ENCODE data around the gene ERICH4. TPM values are rescaled to one million over a fixed set of nuclear protein-coding genes. Genes with fewer than 3 reads are reported as not detected.

ERICH4 gene
- total RNA-seq, 8 experiments from 2014 or later = 0.21 to 0.62 (median 0.37) TPM; not detected in 5

- no peak for ATAC-seq (replicated peaks in 6 of 8)
- 53 to 93% (median 82%) methylated on average over 3 to 5 of the region's 8 CpGs; no CpG with 5 or more reads in 4 of the 10 experiments for WGBS, 10 experiments
- Histone ChIP-seq H3K4me1 (replicated peaks in 1 of 2) (no peaks in the 10 kb centered on the region), H3K27ac (no peak overlapping the region), H3K4me3 (no peak overlapping the region)
- in situ Hi-C loops (cut with MboI; ENCODE audit: low pct_unique_long_range_greater_than_20kb in 2 of 9, low sequenced_read_pairs in 9 of 9, unreplicated experiment in 9 of 9) = no loop called here
Measured at GRCh38 chr19:41420101-41420880, 22.7 kb upstream of the ERICH4 start.

- WGBS, 10 experiments = 83% methylated on average over 4 of the region's 6 CpGs; no CpG with 5 or more reads in 9 of the 10 experiments
- peak in 3 of 8 experiments; percentile 5 to 21 (median 11) for ATAC-seq (replicated peaks in 6 of 8)
- no peak overlapping the region for H3K27ac ChIP-seq
- in situ Hi-C loops (cut with MboI; ENCODE audit: low pct_unique_long_range_greater_than_20kb in 2 of 9, low sequenced_read_pairs in 9 of 9, unreplicated experiment in 9 of 9) = no loop called here
- peaks cover 0 to under 1% of the 10 kb centered on the region in 2 donors for H3K4me1 ChIP-seq (replicated peaks in 1 of 2)
- no peak overlapping the region for H3K4me3 ChIP-seq
Measured at GRCh38 chr19:41421314-41421713, 21.6 kb upstream of the ERICH4 start.

- Histone ChIP-seq H3K4me1 (replicated peaks in 1 of 2) (peaks cover 3 to 7% of the 10 kb centered on the region in 2 donors), H3K27ac (no peak overlapping the region), H3K4me3 (no peak overlapping the region)
- WGBS, 10 experiments = 88 to 100% (median 94%) methylated on average over 2 to 6 of the region's 20 CpGs; no CpG with 5 or more reads in 6 of the 10 experiments
- in situ Hi-C loops (cut with MboI; ENCODE audit: low pct_unique_long_range_greater_than_20kb in 2 of 9, low sequenced_read_pairs in 9 of 9, unreplicated experiment in 9 of 9) = no loop called here
- ATAC-seq (replicated peaks in 6 of 8) = no peak
Measured at GRCh38 chr19:41421973-41422372, 21.0 kb upstream of the ERICH4 start.

- peaks cover 6 to 10% of the 10 kb centered on the region in 2 donors for H3K4me1 ChIP-seq (replicated peaks in 1 of 2)
- in situ Hi-C loops (cut with MboI; ENCODE audit: low pct_unique_long_range_greater_than_20kb in 2 of 9, low sequenced_read_pairs in 9 of 9, unreplicated experiment in 9 of 9) = no loop called here
- H3K4me3 ChIP-seq = no peak overlapping the region
- 88 to 100% (median 95%) methylated on average over 2 to 11 of the region's 18 CpGs; no CpG with 5 or more reads in 6 of the 10 experiments for WGBS, 10 experiments
- no peak overlapping the region for H3K27ac ChIP-seq
- ATAC-seq (replicated peaks in 6 of 8) = no peak
Measured at GRCh38 chr19:41422456-41422855, 20.5 kb upstream of the ERICH4 start.

- in situ Hi-C loops (cut with MboI; ENCODE audit: low pct_unique_long_range_greater_than_20kb in 2 of 9, low sequenced_read_pairs in 9 of 9, unreplicated experiment in 9 of 9) = no loop called here
- no peak for ATAC-seq (replicated peaks in 6 of 8)
- H3K4me3 ChIP-seq = no peak overlapping the region
- no peak overlapping the region for H3K27ac ChIP-seq
- peaks cover 10 to 15% of the 10 kb centered on the region in 2 donors for H3K4me1 ChIP-seq (replicated peaks in 1 of 2)
- no CpG with 5 or more reads among the region's 12 CpGs for WGBS, 10 experiments
Measured at GRCh38 chr19:41422955-41423354, 20.0 kb upstream of the ERICH4 start.

GRCh38 chr19:41424335-41425173 lies 18.4 kb upstream of the ERICH4 start:
- ATAC-seq (replicated peaks in 6 of 8) = no peak
- in situ Hi-C loops (cut with MboI; ENCODE audit: low pct_unique_long_range_greater_than_20kb in 2 of 9, low sequenced_read_pairs in 9 of 9, unreplicated experiment in 9 of 9) = loop anchor here in 1 of 9 experiments (25.0 kb wide), 1 partner anchor 138 kb away; no protein-coding TSS in a partner anchor

GRCh38 chr19:41425174-41426115 lies 17.5 kb upstream of the ERICH4 start:
- no peak for ATAC-seq (replicated peaks in 6 of 8)
- no peak overlapping the region for H3K27ac ChIP-seq
- WGBS, 10 experiments = 100% methylated on average over 1 to 4 of the region's 28 CpGs; no CpG with 5 or more reads in 7 of the 10 experiments
- H3K4me3 ChIP-seq = no peak overlapping the region
- H3K4me1 ChIP-seq (replicated peaks in 1 of 2) = peaks cover 19 to 23% of the 10 kb centered on the region in 2 donors
- in situ Hi-C loops (cut with MboI; ENCODE audit: low pct_unique_long_range_greater_than_20kb in 2 of 9, low sequenced_read_pairs in 9 of 9, unreplicated experiment in 9 of 9) = loop anchor here in 1 of 9 experiments (25.0 kb wide), 1 partner anchor 137 kb away; no protein-coding TSS in a partner anchor

More at GRCh38 chr19:41424335-41425173, 18.4 kb upstream of the ERICH4 start:
- no peak overlapping the region for H3K4me3 ChIP-seq
- 90 to 100% (median 95%) methylated on average over 1 to 5 of the region's 21 CpGs; no CpG with 5 or more reads in 4 of the 10 experiments for WGBS, 10 experiments
- peaks cover 19 to 23% of the 10 kb centered on the region in 2 donors for H3K4me1 ChIP-seq (replicated peaks in 1 of 2)
- H3K27ac ChIP-seq = no peak overlapping the region

GRCh38 chr19:41426116-41426841 lies 16.7 kb upstream of the ERICH4 start:
- Histone ChIP-seq H3K4me1 (replicated peaks in 1 of 2) (peaks cover 19 to 23% of the 10 kb centered on the region in 2 donors), H3K27ac (peak overlapping the region in 1 of 2 donors; percentile 85), H3K4me3 (peak overlapping the region in 1 of 5 donors; percentile 40)
- in situ Hi-C loops (cut with MboI; ENCODE audit: low pct_unique_long_range_greater_than_20kb in 2 of 9, low sequenced_read_pairs in 9 of 9, unreplicated experiment in 9 of 9) = loop anchor here in 1 of 9 experiments (25.0 kb wide), 1 partner anchor 136 kb away; no protein-coding TSS in a partner anchor
- WGBS, 10 experiments = 81 to 100% (median 95%) methylated on average over 2 to 5 of the region's 36 CpGs; no CpG with 5 or more reads in 6 of the 10 experiments
- no peak for ATAC-seq (replicated peaks in 6 of 8)

- in situ Hi-C loops (cut with MboI; ENCODE audit: low pct_unique_long_range_greater_than_20kb in 2 of 9, low sequenced_read_pairs in 9 of 9, unreplicated experiment in 9 of 9) = loop anchor here in 1 of 9 experiments (25.0 kb wide), 1 partner anchor 135 kb away; no protein-coding TSS in a partner anchor
- peaks cover 19 to 23% of the 10 kb centered on the region in 2 donors for H3K4me1 ChIP-seq (replicated peaks in 1 of 2)
- peak within 1 kb of the TSS in 4 of 5 donors; percentile 18 to 40 (median 24) for H3K4me3 ChIP-seq
- WGBS, 10 experiments = 0 to 34% (median 26%) methylated on average over 1 to 3 of the region's 19 CpGs; no CpG with 5 or more reads in 7 of the 10 experiments
- peak within 1 kb of the TSS; percentile 66 to 85 for H3K27ac ChIP-seq
- peak; percentile 86 to 95 (median 94) for ATAC-seq (replicated peaks in 6 of 8)
Measured at GRCh38 chr19:41426952-41427646, 15.9 kb upstream of the ERICH4 start, which contains the start of gene B3GNT8. B3GNT8 (minus strand) TSS chr19:41427374; CDS start chr19:41426778, 596 bp downstream.

GRCh38 chr19:41427647-41428480 lies 15.1 kb upstream of the ERICH4 start:
- Histone ChIP-seq H3K27ac (peak overlapping the region; percentile 49 to 85), H3K4me3 (peak overlapping the region in 3 of 5 donors; percentile 23 to 40 (median 26)), H3K4me1 (replicated peaks in 1 of 2) (peaks cover 19 to 23% of the 10 kb centered on the region in 2 donors)
- WGBS, 10 experiments = 0 to 71% (median 8%) methylated on average over 1 to 6 of the region's 23 CpGs; no CpG with 5 or more reads in 5 of the 10 experiments
- peak; percentile 41 to 68 (median 62) for ATAC-seq (replicated peaks in 6 of 8)
- in situ Hi-C loops (cut with MboI; ENCODE audit: low pct_unique_long_range_greater_than_20kb in 2 of 9, low sequenced_read_pairs in 9 of 9, unreplicated experiment in 9 of 9) = loop anchor here in 1 of 9 experiments (25.0 kb wide), 1 partner anchor 134 kb away; no protein-coding TSS in a partner anchor
